Stimulated activated CD4-positive, alpha-beta T cell treated with anti-CD3 and anti-CD28 coated beads, Interleukin-4, amount 100 ng/mL, for 1 hour (primary cell): Measurements from ENCODE around the gene ATE1.
"Not testable (repeated sequence)": the region's sequence is repeated elsewhere in the genome, so short reads cannot be mapped to it uniquely, and the experiment has no call there.

Source experiments
- DNase-seq: peaks from one replicate; pipeline ENCODE4 v3.0.0-alpha.2; 2020

Gene ATE1

DNA sequence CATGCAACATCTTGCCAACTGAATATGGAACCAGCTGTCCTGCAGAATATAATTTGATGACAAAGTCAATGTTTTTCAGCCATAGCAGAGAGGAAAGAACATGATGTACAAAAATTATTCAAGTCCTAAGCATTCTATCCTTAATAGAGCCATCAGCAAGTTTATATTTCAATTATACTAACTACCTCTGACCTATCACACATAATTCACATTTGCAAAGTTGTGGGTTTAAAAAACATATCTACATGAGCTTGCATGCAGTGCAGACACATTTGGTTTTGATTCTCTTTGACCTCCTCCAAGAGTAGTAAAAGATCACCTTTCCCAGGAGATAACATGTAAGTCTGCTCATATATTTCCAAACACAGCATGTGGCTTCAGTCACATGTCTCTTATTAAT, 203.5 kb downstream of the ATE1 start:
- no peak for DNase-seq

DNA sequence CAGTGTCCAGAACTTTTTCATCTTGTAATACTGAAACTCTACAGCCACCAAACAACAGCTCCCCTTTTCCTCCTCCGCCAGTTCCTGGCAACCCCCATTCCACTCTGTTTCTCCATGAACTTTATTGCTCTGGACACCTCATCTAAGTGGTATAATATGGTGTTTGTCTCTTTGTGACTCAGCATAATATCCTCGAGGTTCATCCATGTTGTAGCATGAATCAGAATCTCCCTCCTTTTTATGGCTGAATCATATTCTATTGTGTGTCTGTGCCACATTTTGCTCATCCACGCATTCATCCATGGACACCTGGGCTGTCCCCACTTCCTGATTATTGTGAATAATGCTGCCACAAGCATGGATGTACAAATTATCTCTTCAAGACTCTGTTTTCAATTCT, 205.2 kb downstream of the ATE1 start:
- no peak for DNase-seq

GRCh38 chr10:121721257-121721656, 206.6 kb downstream of the ATE1 start:
- DNase-seq = no peak

DNA sequence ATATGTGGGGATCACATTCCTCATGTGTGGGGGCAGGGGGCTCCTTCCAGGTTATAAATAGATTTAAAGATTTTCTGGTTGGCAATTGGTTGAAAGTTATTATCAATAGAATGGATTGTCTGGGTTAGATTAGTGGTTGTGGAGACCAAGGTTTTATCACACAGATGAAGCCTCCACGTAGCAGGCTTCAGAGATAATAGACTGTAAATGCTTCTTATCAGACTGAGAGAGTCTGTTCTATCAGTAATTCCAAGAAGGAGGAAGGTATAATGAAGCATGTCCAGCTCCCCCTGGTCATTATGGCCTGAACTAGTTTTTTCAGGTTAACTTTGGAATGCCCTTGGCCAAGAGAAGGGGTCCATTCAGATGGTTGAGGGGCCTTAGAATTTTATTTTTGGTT, 211.9 kb downstream of the ATE1 start:
- no peak for DNase-seq

GRCh38 chr10:121715076-121715475, 212.8 kb downstream of the ATE1 start:
- no peak for DNase-seq

- no peak for DNase-seq
Observed at GRCh38 chr10:121713486-121713885, 214.3 kb downstream of the ATE1 start.

DNA sequence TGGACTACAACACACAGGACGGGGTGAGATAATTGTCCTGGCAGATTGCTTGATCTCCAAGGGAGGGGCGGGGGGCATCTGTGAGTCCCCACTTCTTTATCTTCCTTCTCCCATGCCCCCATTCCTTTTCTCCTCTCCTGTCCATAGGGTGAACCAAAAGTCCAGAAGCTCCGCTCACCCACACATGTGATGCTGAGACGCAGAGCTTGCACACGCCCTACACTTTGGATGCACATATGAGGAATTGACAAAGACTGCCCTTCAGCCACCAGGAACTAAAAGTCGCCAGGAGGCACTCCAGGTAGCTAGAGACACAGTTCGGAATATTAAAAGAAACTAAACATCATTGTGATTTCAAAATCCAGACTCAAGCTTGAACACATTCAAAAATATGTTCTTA, 216.9 kb downstream of the ATE1 start:
- DNase-seq = no peak

DNA sequence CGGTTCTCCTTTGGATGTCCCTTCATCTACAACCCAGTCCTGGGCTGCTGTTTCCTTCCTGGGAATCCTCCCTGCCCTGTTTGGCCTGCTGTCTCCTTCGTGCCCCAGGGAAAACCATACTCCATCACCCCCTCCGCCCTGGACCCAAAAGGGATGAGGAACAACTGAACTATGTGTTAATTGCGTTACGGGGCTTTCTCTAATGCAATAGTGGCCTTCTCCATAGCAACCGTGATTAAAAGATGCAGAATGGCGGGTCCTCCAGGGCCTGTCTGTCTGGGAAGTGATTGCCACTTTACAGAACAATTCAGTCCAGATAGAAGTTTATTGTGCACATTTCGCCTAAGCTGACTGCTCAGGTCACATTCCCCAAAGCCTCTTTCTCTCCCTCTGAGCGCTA, 217.6 kb downstream of the ATE1 start:
- no peak for DNase-seq

- DNase-seq = no peak
Observed at GRCh38 chr10:121709675-121710073, 218.2 kb downstream of the ATE1 start.

DNA sequence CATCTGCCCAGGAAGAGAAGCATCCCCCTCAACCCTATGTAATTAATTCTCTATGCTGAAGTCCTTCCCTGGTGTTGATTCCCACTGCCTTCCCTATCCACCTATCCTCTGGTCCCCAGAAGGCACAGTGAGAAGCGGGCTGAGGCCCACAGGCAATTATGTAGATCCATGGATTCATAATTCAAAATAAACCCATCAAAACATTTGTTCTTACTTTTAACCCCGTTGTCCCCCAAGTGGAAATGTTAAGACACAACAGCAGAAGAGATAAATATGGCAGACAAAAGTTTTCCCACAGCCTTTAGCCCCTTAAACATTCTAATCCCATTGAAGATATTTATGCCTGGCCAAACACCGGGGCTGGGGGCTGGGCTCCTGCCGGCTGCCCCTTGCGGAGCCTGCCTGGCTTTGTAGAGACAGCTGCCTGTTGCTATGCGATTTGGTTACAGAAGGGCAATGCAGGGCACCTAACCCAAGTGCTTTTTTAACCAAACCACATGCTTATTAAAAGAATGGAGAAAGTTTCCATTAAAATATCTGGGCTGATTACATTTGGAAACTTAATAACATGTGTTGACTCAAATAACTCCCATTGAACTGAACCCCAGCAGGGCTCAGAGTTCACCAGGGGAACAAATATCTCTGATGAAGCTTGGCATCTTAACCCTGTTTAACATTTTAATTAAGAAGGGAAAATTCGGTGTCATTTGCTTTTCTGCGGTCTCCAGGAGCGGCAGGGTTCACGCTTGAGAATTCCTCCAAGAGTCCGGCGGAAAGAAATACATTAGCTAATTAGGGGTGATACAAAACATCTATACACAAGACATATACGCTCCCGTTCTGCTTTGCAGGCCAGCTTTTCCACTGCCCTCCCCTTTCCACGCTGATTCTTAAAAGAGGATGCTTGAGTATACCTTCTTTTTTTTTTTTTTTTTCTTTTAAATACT, 218.8 kb downstream of the ATE1 start:
- no peak for DNase-seq

GRCh38 chr10:121702351-121703320, 225.2 kb downstream of the ATE1 start:
- DNase-seq = no peak

DNA sequence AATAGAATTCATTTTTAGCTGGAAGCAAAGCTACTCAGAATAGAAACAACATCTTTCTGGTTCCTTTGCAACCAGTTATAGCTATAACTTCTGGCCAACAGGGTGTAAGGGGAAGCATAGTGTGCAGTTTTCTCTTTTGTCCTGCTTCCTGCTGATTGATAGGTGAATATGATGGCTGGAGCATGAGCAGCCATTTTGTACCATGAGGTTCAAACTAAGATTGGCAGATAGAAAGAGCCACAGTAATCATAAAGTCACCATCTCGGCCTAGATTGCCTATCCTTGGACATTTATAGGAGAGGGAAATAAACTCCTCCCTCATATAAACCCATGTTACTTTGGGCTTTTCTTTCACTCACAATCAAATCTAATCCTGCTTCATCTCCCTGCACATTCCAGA, 227.4 kb downstream of the ATE1 start:
- DNase-seq = no peak

- not testable (repeated sequence) for DNase-seq
Observed at GRCh38 chr10:121699703-121700102, 228.1 kb downstream of the ATE1 start.

DNA sequence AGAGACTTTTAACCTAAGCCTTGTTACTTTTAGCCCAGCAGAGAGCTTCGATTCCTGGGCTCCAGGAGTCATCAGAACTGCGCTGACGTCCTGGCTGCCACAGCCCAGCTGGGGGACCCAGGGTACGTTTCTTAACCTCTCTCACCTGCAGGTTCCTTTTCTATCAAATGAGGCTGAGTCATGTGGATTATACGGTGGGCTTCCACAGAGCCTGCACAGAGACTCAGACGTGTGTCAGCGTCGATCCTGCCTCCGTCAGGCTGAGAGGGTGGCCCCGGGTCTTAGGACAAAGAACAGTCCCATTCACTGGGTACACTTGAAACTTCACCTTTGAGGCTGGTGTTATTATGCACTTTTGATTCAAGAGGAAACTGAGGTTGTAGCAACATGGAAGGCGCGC, 228.9 kb downstream of the ATE1 start:
- DNase-seq = no peak

GRCh38 chr10:121698336-121698735, 229.5 kb downstream of the ATE1 start:
- DNase-seq = no peak

GRCh38 chr10:121696854-121697253, 231.0 kb downstream of the ATE1 start:
- no peak for DNase-seq

DNA sequence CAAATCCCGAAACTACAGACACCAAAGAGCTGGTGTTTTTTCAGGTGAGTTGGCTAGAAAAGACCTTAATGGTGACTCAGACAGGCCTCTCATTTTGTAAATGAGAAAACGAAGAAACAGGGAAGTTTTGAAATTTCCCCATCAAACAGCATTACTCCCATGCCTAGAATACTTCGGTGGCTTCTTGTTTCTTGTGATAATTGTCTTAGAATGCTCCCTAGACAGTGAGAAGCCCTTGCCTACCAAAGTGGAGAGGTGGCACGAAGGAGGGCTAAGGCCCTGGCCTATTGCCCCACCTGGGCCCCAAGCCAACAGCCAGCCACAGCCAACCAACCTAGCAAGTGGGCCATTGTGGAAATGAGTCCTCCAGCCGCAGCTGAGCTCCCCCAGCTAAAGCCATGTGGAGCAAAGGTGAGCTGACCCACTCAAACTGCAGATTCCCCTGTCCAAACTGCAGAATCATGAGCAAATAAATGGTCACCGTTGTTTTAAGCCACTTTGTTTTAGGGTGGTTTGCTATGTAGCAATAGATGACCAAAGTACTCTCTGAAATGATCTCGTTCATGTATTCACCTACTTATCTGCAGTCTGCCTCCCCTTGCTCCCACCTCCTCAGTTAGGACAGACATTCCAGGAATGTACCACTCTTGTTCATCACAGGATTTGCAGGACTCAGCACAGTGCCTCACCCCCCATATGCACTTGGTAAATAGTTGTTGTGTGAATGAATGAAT, 231.9 kb downstream of the ATE1 start:
- DNase-seq = no peak

- DNase-seq = no peak
Observed at GRCh38 chr10:121694966-121695643, 232.7 kb downstream of the ATE1 start.

DNA sequence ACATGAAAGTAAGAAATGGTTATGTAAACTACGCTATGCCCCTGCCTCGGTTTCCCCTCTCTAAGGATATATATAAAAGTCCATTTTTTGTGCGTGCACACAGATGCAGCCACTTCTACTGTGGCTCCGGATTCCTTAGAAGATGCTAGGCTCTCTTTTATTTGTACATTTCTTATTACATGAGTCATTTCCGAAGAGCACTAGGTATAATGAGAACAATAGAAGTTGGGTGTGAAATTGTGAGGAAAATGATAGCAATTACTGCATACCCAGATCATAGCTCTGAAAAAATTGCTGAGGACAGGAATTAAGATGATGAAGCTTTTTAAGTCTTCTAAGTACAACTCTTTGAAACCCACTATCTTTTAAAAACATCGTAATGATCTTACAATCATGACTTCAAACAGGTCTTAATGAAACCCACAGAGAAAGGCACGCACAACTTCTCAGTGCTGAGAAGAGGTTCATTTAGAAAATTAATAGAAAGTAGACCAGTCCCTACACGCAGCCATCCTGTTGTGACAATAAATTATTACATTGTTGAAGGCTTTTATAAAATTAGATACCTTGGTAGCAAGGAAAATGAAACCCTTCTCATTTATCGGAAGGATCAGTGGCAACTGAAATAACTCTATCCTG, 233.4 kb downstream of the ATE1 start:
- DNase-seq = no peak

GRCh38 chr10:121692626-121693025, 235.2 kb downstream of the ATE1 start:
- DNase-seq = no peak

GRCh38 chr10:121690970-121691369, 236.9 kb downstream of the ATE1 start:
- no peak for DNase-seq
